Endothelial cell of umbilical vein (primary cell): ENCODE results near the gene SCGB2B2.
A peak's percentile ranks its signal among the peaks of the same experiment; 100 is the strongest.

Experiments used
- CTCF ChIP-seq, 2 donors: IDR thresholded peaks; 1 replicate in 1 of 2; 2 replicates in 1 of 2; pipeline ENCODE4 v1.5.1; 2011; ENCODE audit warnings: low read length in 2 of 2, mild to moderate bottlenecking in 2 of 2, moderate library complexity in 2 of 2, control low read depth in 1 of 2, inconsistent platforms in 1 of 2, low read depth in 1 of 2; ENCODE audit not compliant: insufficient read depth in 1 of 2; ENCODE audit errors: extremely low read depth in 1 of 2
- POLR2A ChIP-seq: IDR thresholded peaks from 2 replicates; pipeline ENCODE4 v1.6.1; 2012; ENCODE audit warnings: low read depth, mild to moderate bottlenecking, control low read depth, low read length

GRCh38 chr19:34712395-34713261, 35.7 kb upstream of the SCGB2B2 start:
- TF ChIP-seq CTCF (IDR thresholded peaks at IDR 0.05; ENCODE audit: extremely low read depth in 1 of 2, insufficient read depth in 1 of 2, low read depth in 1 of 2, low read length in 2 of 2), result peak; percentile 39 to 40
- TF ChIP-seq POLR2A, result no peak
